Myocyte (in vitro differentiated cells): ENCODE measurements around the gene CC2D2A. TPM values are rescaled to one million over a fixed set of nuclear protein-coding genes. Genes with fewer than 3 reads are reported as not detected.

Source experiments
- DNase-seq: peaks from one replicate; pipeline ENCODE4 v3.0.0-alpha.2; 2012; ENCODE audit warnings: low read depth
- total RNA-seq: library from RNA; depleted of rRNA; stranded (reverse); fragments of >200 nt; gene quantifications from 2 replicates; pipeline ENCODE4 v1.2.3, GENCODE V29; 2014

CC2D2A gene
- total RNA-seq, 1 donor from 2014 or later: 17.3 TPM

GRCh38 chr4:15636818-15637217, 167.1 kb downstream of the CC2D2A start:
- no peak for DNase-seq

GRCh38 chr4:15638418-15638817, 168.7 kb downstream of the CC2D2A start:
- DNase-seq: no peak

GRCh38 chr4:15648600-15648999, 178.9 kb downstream of the CC2D2A start:
- DNase-seq: no peak

- DNase-seq: peak; percentile 67
Observed at GRCh38 chr4:15649914-15650545, 180.3 kb downstream of the CC2D2A start.

Other genes with a start within 250 kb of the CC2D2A start
- gene C1QTNF7, start 41.8 kb upstream of the CC2D2A start, total RNA-seq: not detected in 2 replicates
- 128 and 146 TPM in 2 replicates for gene FBXL5, start 185.5 kb downstream of the CC2D2A start, total RNA-seq
- 27.8 and 36.1 TPM in 2 replicates for gene FAM200B, start 211.9 kb downstream of the CC2D2A start, total RNA-seq
- gene BST1, start 233.2 kb downstream of the CC2D2A start, total RNA-seq: 0.88 and 1.4 TPM in 2 replicates